ENCODE results near the gene CYSRT1. TPM values are rescaled to one million over a fixed set of nuclear protein-coding genes. Genes with fewer than 3 reads are reported as not detected.

Gene CYSRT1
- total RNA-seq, 4 donors from 2014 or later, result 0.94 to 2.3 (median 1.3) TPM; not detected in 1

DNA sequence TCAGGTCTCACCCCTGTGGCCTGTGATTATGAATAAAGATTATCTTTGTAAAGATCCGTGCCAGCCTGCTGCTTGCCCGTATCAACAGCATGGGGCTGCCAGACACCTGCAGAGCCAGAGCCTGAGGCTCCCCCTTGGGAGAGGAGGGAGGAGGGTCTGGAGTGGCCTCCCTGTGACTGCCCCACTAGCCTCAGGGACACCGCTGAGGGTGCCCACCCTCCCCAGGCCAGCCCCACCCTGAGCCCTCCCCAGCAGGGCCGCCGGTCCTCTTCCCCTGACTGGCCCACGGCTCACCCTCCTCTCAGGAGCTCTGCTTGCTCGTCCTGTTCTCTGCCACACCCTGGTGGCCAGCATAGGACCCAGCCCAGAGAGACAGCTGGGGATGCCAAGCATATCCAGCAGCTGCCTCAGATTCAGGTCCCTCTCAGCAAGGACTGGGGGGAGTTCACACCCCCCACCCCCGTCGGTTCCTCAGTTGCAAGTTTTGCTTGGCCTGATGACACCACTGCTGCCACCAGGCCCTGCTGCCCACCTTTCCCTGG lies 34.6 kb upstream of the CYSRT1 start:
- intact Hi-C loops (cut with DNase I), result no loop called here
- no peak for DNase-seq
- Histone ChIP-seq H3K27me3 (no peaks in the 10 kb centered on the region), H3K36me3 (peaks cover 10 to 11% of the 10 kb centered on the region in 2 donors), H3K4me3 (replicated peaks in 1 of 3) (no peak overlapping the region), H3K9me3 (no peaks in the 10 kb centered on the region), H3K27ac (peak overlapping the region in 1 of 3 donors; percentile 88), H3K4me1 (peaks cover 29 to 33% of the 10 kb centered on the region in 2 donors)
- no peak for TF ChIP-seq POLR2A (IDR thresholded peaks at IDR 0.05)
- TF ChIP-seq, protein P1, sequence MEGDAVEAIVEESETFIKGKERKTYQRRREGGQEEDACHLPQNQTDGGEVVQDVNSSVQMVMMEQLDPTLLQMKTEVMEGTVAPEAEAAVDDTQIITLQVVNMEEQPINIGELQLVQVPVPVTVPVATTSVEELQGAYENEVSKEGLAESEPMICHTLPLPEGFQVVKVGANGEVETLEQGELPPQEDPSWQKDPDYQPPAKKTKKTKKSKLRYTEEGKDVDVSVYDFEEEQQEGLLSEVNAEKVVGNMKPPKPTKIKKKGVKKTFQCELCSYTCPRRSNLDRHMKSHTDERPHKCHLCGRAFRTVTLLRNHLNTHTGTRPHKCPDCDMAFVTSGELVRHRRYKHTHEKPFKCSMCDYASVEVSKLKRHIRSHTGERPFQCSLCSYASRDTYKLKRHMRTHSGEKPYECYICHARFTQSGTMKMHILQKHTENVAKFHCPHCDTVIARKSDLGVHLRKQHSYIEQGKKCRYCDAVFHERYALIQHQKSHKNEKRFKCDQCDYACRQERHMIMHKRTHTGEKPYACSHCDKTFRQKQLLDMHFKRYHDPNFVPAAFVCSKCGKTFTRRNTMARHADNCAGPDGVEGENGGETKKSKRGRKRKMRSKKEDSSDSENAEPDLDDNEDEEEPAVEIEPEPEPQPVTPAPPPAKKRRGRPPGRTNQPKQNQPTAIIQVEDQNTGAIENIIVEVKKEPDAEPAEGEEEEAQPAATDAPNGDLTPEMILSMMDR (IDR thresholded peaks at IDR 0.05), result no peak
- 73 to 82% methylated on average over 6 to 8 of the region's 9 CpGs for WGBS, 2 donors

GRCh38 chr9:137191245-137191644 lies 33.7 kb upstream of the CYSRT1 start:
- Histone ChIP-seq H3K4me3 (replicated peaks in 1 of 3) (no peak overlapping the region), H3K27me3 (no peaks in the 10 kb centered on the region), H3K27ac (no peak overlapping the region), H3K9me3 (no peaks in the 10 kb centered on the region), H3K4me1 (peaks cover 29 to 33% of the 10 kb centered on the region in 2 donors), H3K36me3 (peaks cover 8 to 10% of the 10 kb centered on the region in 2 donors)
- intact Hi-C loops (cut with DNase I), result no loop called here
- no peak for TF ChIP-seq POLR2A (IDR thresholded peaks at IDR 0.05)
- TF ChIP-seq, protein P1 (IDR thresholded peaks at IDR 0.05), result no peak
- 74 to 80% methylated on average over 2 of the region's 3 CpGs for WGBS, 2 donors
- DNase-seq, result no peak

GRCh38 chr9:137191691-137192447 lies 33.1 kb upstream of the CYSRT1 start:
- no peak for TF ChIP-seq POLR2A (IDR thresholded peaks at IDR 0.05)
- TF ChIP-seq, protein P1 (IDR thresholded peaks at IDR 0.05), result no peak
- intact Hi-C loops (cut with DNase I), result no loop called here
- Histone ChIP-seq H3K4me3 (replicated peaks in 1 of 3) (no peak overlapping the region), H3K9me3 (no peaks in the 10 kb centered on the region), H3K27me3 (no peaks in the 10 kb centered on the region), H3K4me1 (peaks cover 24 to 26% of the 10 kb centered on the region in 2 donors), H3K27ac (no peak overlapping the region), H3K36me3 (peaks cover 8 to 10% of the 10 kb centered on the region in 2 donors)
- no peak for DNase-seq
- whole genome bisulfite sequencing, 2 donors, result 85 to 91% methylated on average over 14 to 16 of the region's 22 CpGs

DNA sequence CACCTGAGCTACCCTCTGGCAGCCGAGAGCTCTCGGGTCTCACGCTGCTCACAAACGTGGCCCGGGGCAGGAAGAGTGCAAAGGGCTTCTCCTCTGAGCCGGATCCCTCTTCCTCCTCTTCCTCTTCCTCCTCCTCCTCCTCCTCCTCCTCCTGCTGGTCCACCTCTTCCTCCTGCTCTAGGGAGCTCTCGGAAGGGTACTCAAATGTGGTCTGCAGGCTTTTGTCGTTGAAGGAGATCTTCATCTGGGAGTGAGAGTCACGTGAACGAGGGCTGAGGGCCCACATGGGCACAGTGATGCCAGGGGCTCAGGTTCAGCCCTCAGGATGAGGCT lies 32.6 kb upstream of the CYSRT1 start:
- intact Hi-C loops (cut with DNase I), result no loop called here
- WGBS, 2 donors, result 84% methylated on average over 7 to 10 of the region's 10 CpGs
- TF ChIP-seq, protein P1 (IDR thresholded peaks at IDR 0.05), result no peak
- no peak for TF ChIP-seq POLR2A (IDR thresholded peaks at IDR 0.05)

DNA sequence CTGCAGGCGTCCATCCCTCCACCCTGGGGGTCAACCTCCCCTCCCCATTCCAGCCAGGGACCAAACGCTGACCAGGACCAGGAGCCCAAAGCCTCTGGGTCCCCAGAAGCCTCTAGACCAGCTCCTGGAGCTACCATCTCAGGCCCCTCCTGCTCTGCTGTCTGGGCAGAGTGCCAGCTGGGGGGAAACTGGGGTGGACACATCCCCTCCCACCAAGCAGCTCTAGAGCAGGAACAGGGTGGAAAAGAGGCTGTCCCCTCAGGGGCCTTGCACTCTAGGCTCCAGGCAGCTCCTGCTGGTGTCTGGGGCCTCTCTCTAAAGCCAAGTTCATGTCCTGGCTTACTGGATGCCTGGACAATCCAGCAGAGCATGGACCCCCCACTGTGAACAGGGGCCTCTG lies 32.1 kb upstream of the CYSRT1 start:
- peaks cover 14 to 23% of the 10 kb centered on the region in 2 donors for H3K4me1 ChIP-seq

More for the DNA sequence above, 32.6 kb upstream of the CYSRT1 start:
- Histone ChIP-seq H3K36me3 (peaks cover 8 to 10% of the 10 kb centered on the region in 2 donors), H3K27me3 (no peaks in the 10 kb centered on the region), H3K27ac (no peak overlapping the region), H3K9me3 (no peaks in the 10 kb centered on the region), H3K4me1 (peaks cover 18 to 23% of the 10 kb centered on the region in 2 donors), H3K4me3 (replicated peaks in 1 of 3) (no peak overlapping the region)
- no peak for DNase-seq

More for the DNA sequence above, 32.1 kb upstream of the CYSRT1 start:
- Histone ChIP-seq H3K9me3 (no peaks in the 10 kb centered on the region), H3K27ac (no peak overlapping the region), H3K4me3 (replicated peaks in 1 of 3) (no peak overlapping the region), H3K36me3 (peaks cover 8 to 10% of the 10 kb centered on the region in 2 donors), H3K27me3 (no peaks in the 10 kb centered on the region)
- intact Hi-C loops (cut with DNase I), result no loop called here
- no CpG with 5 or more reads among the region's 2 CpGs for WGBS, 2 donors
- TF ChIP-seq, protein P1 (IDR thresholded peaks at IDR 0.05), result no peak
- TF ChIP-seq POLR2A (IDR thresholded peaks at IDR 0.05), result no peak
- DNase-seq, result no peak
